ENCODE data around the gene ARHGAP18. TPM values are rescaled to one million over a fixed set of nuclear protein-coding genes. Genes with fewer than 3 reads are reported as not detected.

ARHGAP18 gene
- total RNA-seq, 2 donors from 2014 or later = 18.7 to 28.3 TPM

DNA sequence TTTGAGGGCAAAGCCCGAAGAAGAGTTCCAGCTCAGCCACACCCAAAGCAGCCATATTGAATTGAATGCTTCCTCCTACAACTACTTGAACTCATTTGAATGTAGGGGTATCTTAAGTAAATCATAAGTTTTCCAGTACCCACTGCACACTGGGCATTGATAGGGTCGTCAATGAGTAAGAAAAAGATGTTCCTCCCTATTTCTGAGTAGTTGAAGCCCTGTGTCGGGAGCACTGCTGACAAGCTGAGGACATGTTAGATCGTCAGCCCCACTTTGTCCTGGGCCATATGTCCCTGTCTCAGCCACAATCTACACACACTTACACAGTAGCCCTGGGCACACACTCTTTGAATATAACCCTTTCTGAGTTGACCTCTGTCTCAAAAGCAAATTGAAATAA, 105.7 kb downstream of the ARHGAP18 start:
- Histone ChIP-seq H3K36me3 (no peaks in the 10 kb centered on the region), H3K4me3 (no peak overlapping the region), H3K27ac (no peak overlapping the region), H3K27me3 (no peaks in the 10 kb centered on the region), H3K9me3 (no peaks in the 10 kb centered on the region), H3K9ac (ENCODE audit: low read depth in 2 of 2, low read length in 2 of 2) (no peak overlapping the region), H3K4me1 (no peaks in the 10 kb centered on the region)
- intact Hi-C loops (cut with DNase I) = loop anchor here (10.0 kb wide), 1 partner anchor 420 kb away; no protein-coding TSS in a partner anchor
- TF ChIP-seq, protein P1, sequence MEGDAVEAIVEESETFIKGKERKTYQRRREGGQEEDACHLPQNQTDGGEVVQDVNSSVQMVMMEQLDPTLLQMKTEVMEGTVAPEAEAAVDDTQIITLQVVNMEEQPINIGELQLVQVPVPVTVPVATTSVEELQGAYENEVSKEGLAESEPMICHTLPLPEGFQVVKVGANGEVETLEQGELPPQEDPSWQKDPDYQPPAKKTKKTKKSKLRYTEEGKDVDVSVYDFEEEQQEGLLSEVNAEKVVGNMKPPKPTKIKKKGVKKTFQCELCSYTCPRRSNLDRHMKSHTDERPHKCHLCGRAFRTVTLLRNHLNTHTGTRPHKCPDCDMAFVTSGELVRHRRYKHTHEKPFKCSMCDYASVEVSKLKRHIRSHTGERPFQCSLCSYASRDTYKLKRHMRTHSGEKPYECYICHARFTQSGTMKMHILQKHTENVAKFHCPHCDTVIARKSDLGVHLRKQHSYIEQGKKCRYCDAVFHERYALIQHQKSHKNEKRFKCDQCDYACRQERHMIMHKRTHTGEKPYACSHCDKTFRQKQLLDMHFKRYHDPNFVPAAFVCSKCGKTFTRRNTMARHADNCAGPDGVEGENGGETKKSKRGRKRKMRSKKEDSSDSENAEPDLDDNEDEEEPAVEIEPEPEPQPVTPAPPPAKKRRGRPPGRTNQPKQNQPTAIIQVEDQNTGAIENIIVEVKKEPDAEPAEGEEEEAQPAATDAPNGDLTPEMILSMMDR (IDR thresholded peaks at IDR 0.05) = no peak
- DNase-seq = no peak

DNA sequence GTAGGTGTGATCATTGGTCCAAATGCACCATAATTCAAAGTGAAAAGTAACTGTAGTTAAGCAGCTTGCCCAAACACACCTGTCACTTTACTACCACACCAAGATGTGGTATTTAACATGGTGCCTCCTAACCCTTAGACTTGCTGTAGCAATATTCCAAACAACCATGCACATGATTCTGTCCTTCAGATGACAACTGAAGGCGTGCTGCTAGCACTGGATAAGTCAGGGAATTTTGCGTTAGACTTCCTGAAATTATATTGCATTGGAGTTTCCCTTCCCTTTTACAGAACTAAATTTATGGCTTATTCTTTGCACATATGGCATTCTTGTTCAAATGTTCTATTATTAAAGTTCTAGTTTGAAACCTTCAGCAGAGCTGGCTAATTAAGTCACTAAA, 106.2 kb downstream of the ARHGAP18 start:
- H3K27ac ChIP-seq = no peak overlapping the region
- no peak overlapping the region for H3K9ac ChIP-seq (ENCODE audit: low read depth in 2 of 2, low read length in 2 of 2)
- no peaks in the 10 kb centered on the region for H3K27me3 ChIP-seq
- no peak overlapping the region for H3K4me3 ChIP-seq
- H3K36me3 ChIP-seq = no peaks in the 10 kb centered on the region
- DNase-seq = no peak
- no peaks in the 10 kb centered on the region for H3K4me1 ChIP-seq
- intact Hi-C loops (cut with DNase I) = loop anchor here (10.0 kb wide), 1 partner anchor 421 kb away; no protein-coding TSS in a partner anchor
- TF ChIP-seq, protein P1 (IDR thresholded peaks at IDR 0.05) = no peak
- no peaks in the 10 kb centered on the region for H3K9me3 ChIP-seq

DNA sequence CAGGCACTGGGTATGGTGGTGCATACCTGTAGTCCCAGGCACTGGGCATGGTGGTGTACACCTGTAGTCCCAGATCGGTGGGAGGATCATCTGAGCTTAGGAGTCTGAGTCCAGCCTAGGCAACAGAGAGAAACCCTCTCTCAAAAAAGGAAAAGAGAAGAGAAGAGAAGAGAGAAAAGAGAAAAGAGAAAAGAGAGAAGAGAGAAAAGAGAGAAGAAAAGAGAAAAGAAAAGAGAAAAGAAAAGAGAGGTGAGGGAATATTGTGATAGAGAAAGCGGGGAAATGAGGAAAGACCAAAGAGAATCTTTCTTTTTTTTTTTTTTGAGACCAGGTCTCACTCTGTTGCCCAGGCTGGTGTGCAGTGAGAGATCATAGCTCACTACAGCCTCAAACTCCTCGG, 108.7 kb downstream of the ARHGAP18 start:
- H3K9me3 ChIP-seq = no peaks in the 10 kb centered on the region
- H3K9ac ChIP-seq (ENCODE audit: low read depth in 2 of 2, low read length in 2 of 2) = no peak overlapping the region
- no peak for DNase-seq
- TF ChIP-seq, protein P1 (IDR thresholded peaks at IDR 0.05) = no peak
- H3K27me3 ChIP-seq = no peaks in the 10 kb centered on the region
- no peaks in the 10 kb centered on the region for H3K36me3 ChIP-seq
- intact Hi-C loops (cut with DNase I) = loop anchor here (10.0 kb wide), 1 partner anchor 423 kb away; no protein-coding TSS in a partner anchor
- H3K4me1 ChIP-seq = no peaks in the 10 kb centered on the region
- H3K27ac ChIP-seq = no peak overlapping the region
- no peak overlapping the region for H3K4me3 ChIP-seq

DNA sequence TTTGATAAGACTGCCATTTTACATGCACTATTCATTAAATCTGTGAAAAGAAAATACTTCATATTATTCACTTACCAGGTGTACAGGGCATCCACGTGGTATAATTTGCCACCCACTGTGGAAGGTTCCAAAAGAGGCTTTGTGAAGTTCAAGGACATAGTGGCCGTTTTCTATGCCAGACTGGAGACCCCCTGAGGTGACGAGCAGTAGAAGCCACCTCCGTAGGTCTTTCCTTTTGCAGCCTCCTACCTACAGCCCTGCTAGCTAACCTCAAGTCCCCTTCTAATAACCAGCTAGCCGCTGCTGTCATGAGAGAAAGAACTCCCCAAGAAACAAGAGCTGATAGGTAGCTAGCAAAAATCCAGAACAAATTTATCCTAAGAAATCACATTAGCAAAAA, 110.5 kb downstream of the ARHGAP18 start:
- no peaks in the 10 kb centered on the region for H3K9me3 ChIP-seq
- no peaks in the 10 kb centered on the region for H3K4me1 ChIP-seq
- H3K27me3 ChIP-seq = no peaks in the 10 kb centered on the region
- TF ChIP-seq, protein P1 (IDR thresholded peaks at IDR 0.05) = no peak
- DNase-seq = no peak
- no peak overlapping the region for H3K27ac ChIP-seq
- intact Hi-C loops (cut with DNase I) = loop anchor here (10.0 kb wide), 1 partner anchor 345 kb away; no protein-coding TSS in a partner anchor
- no peak overlapping the region for H3K4me3 ChIP-seq
- no peak overlapping the region for H3K9ac ChIP-seq (ENCODE audit: low read depth in 2 of 2, low read length in 2 of 2)
- no peaks in the 10 kb centered on the region for H3K36me3 ChIP-seq

DNA sequence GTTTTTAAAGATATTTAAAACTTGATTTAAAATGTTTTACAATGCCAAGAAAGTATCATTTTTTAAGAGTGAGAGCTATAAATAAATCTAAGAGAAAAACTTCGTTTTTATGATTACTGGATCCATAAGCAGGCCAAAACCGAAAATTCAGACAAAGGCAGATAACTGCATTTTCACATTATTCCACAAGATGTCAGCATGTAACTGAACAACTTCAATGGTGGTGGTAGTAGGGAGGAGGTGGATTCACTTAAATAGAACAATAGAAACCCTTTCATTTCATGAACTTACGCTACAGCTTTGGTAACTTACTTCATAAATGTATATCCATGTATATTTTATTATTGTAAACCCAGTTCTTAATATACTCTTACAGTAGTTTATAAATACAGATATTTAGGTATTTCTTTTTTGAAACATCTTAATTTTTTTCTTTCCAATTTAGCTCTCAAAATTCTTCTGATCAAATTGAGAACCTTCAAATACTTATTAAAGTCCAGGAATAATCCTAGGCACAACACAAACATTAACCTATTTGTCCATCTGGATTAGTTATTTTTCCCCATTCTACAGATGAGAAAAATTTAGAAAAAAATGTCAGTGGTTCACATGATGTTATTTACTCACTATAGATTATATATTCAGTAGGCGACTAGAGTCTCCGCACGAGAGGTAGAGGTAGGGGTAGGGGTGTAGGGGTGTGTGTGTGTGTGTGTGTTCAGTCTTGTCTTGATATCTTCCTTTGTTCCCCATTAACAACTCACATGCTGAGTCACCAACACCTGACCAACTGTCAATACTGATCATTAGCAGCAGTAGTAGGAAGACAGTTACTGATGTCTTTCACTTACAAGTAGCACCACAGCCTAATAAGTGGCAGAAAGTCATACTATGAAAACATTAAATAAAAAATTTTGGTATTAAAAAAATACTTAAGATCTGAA, 111.5 kb downstream of the ARHGAP18 start:
- Histone ChIP-seq H3K4me1 (no peaks in the 10 kb centered on the region), H3K27me3 (no peaks in the 10 kb centered on the region), H3K4me3 (no peak overlapping the region), H3K36me3 (no peaks in the 10 kb centered on the region), H3K27ac (no peak overlapping the region), H3K9me3 (no peaks in the 10 kb centered on the region), H3K9ac (ENCODE audit: low read depth in 2 of 2, low read length in 2 of 2) (no peak overlapping the region)
- intact Hi-C loops (cut with DNase I) = loop anchor here (1.0 to 10.0 kb wide), 2 partner anchors 129 to 346 kb away; no protein-coding TSS in a partner anchor
- TF ChIP-seq, protein P1 (IDR thresholded peaks at IDR 0.05) = peak; percentile 81
- no peak for DNase-seq
